ENCODE data around the gene SPATA46. TPM values are rescaled to one million over a fixed set of nuclear protein-coding genes. Genes with fewer than 3 reads are reported as not detected.

SPATA46 gene
- total and polyA plus RNA-seq, 2 experiments from 2014 or later, result not detected

DNA sequence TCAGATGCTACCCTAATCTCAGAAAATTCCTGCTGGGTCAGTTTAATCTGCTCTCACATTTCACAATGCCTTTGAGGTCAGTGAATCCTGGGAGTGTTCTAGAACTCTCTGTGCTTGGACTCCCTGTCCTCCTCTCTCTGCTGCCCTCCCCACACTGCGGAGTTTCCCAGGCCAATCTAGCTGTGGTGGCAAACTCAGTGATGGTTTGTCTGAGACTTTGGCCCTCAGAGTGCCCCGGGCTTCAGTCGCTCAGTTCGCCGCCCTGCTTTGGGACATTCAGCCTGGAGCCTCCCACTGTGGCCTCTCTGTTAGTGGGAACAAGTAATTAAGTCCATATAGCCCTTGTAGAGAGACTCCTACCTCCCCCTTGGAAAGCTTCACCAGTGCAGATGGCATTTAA lies 12.0 kb upstream of the SPATA46 start (continued):
- TF ChIP-seq, protein P1, sequence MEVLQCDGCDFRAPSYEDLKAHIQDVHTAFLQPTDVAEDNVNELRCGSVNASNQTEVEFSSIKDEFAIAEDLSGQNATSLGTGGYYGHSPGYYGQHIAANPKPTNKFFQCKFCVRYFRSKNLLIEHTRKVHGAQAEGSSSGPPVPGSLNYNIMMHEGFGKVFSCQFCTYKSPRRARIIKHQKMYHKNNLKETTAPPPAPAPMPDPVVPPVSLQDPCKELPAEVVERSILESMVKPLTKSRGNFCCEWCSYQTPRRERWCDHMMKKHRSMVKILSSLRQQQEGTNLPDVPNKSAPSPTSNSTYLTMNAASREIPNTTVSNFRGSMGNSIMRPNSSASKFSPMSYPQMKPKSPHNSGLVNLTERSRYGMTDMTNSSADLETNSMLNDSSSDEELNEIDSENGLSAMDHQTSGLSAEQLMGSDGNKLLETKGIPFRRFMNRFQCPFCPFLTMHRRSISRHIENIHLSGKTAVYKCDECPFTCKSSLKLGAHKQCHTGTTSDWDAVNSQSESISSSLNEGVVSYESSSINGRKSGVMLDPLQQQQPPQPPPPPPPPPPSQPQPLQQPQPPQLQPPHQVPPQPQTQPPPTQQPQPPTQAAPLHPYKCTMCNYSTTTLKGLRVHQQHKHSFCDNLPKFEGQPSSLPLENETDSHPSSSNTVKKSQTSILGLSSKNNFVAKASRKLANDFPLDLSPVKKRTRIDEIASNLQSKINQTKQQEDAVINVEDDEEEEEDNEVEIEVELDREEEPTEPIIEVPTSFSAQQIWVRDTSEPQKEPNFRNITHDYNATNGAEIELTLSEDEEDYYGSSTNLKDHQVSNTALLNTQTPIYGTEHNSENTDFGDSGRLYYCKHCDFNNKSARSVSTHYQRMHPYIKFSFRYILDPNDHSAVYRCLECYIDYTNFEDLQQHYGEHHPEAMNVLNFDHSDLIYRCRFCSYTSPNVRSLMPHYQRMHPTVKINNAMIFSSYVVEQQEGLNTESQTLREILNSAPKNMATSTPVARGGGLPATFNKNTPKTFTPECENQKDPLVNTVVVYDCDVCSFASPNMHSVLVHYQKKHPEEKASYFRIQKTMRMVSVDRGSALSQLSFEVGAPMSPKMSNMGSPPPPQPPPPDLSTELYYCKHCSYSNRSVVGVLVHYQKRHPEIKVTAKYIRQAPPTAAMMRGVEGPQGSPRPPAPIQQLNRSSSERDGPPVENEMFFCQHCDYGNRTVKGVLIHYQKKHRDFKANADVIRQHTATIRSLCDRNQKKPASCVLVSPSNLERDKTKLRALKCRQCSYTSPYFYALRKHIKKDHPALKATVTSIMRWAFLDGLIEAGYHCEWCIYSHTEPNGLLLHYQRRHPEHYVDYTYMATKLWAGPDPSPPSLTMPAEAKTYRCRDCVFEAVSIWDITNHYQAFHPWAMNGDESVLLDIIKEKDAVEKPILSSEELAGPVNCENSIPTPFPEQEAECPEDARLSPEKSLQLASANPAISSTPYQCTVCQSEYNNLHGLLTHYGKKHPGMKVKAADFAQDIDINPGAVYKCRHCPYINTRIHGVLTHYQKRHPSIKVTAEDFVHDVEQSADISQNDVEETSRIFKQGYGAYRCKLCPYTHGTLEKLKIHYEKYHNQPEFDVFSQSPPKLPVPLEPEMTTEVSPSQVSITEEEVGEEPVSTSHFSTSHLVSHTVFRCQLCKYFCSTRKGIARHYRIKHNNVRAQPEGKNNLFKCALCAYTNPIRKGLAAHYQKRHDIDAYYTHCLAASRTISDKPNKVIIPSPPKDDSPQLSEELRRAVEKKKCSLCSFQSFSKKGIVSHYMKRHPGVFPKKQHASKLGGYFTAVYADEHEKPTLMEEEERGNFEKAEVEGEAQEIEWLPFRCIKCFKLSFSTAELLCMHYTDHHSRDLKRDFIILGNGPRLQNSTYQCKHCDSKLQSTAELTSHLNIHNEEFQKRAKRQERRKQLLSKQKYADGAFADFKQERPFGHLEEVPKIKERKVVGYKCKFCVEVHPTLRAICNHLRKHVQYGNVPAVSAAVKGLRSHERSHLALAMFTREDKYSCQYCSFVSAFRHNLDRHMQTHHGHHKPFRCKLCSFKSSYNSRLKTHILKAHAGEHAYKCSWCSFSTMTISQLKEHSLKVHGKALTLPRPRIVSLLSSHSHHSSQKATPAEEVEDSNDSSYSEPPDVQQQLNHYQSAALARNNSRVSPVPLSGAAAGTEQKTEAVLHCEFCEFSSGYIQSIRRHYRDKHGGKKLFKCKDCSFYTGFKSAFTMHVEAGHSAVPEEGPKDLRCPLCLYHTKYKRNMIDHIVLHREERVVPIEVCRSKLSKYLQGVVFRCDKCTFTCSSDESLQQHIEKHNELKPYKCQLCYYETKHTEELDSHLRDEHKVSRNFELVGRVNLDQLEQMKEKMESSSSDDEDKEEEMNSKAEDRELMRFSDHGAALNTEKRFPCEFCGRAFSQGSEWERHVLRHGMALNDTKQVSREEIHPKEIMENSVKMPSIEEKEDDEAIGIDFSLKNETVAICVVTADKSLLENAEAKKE (CRISPR knock-in tag; IDR thresholded peaks at IDR 0.05), result no peak
- TF ChIP-seq ZNF331 (CRISPR knock-in tag; IDR thresholded peaks at IDR 0.05; ENCODE audit: low read depth), result no peak

DNA sequence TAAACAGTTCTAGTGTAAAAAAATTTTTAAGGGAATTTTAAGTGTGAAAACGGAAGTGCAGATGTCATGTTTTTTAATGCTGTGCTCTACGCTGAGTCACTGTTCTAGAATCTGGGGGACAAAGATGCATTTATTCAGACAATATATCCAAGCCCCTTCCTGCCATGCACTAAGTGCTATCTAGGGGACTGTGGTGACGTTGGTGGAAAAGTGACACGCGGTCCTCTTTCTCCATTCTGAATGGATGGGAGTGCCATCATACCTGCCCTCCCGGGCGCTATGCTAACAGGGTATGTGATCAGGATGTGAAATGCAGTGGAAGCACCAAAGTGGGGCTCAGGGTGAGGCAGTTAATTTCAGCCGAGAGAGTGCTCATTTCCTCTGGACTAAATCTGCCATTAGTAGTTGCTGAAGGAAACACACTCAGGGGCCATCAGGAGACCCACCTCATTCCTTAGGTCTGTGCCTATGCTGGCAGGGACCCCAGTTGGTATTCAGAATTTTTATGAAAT lies 11.5 kb upstream of the SPATA46 start:
- DNase-seq (ENCODE audit: low spot score), result no peak
- Histone ChIP-seq H3K27ac (ENCODE audit: low read depth) (no peak overlapping the region), H3K36me3 (ENCODE audit: insufficient read depth) (no peaks in the 10 kb centered on the region), H3K79me2 (replicated peaks; ENCODE audit: insufficient read depth) (no peaks in the 10 kb centered on the region), H3K4me1 (ENCODE audit: insufficient read depth) (peaks cover 4% of the 10 kb centered on the region; the same call in 1 of the 2 replicates), H2AFZ (no peak overlapping the region), H3K27me3 (ENCODE audit: insufficient read depth) (no peaks in the 10 kb centered on the region), H3F3A (replicated peaks; ENCODE audit: low read depth) (no peaks in the 10 kb centered on the region), H4K20me1 (replicated peaks; ENCODE audit: insufficient read depth) (no peaks in the 10 kb centered on the region), H3K4me3 (no peak overlapping the region), H3K9me2 (ENCODE audit: insufficient read depth) (no peaks in the 10 kb centered on the region), H3K4me2 (no peak overlapping the region)
- Mint-ChIP-seq H3K27me3 (ENCODE audit: insufficient read depth, low read depth, poor library complexity) (peaks cover 21% of the 10 kb centered on the region), H3K27ac (no peak overlapping the region; the same call in 1 of the 2 replicates), H3K9me3 (no peaks in the 10 kb centered on the region), H3K36me3 (ENCODE audit: low read depth) (peaks cover 20% of the 10 kb centered on the region), H3K4me1 (peaks cover 39% of the 10 kb centered on the region), H3K4me3 (no peak overlapping the region)
- no peak for ATAC-seq
- TF ChIP-seq, protein P2, sequence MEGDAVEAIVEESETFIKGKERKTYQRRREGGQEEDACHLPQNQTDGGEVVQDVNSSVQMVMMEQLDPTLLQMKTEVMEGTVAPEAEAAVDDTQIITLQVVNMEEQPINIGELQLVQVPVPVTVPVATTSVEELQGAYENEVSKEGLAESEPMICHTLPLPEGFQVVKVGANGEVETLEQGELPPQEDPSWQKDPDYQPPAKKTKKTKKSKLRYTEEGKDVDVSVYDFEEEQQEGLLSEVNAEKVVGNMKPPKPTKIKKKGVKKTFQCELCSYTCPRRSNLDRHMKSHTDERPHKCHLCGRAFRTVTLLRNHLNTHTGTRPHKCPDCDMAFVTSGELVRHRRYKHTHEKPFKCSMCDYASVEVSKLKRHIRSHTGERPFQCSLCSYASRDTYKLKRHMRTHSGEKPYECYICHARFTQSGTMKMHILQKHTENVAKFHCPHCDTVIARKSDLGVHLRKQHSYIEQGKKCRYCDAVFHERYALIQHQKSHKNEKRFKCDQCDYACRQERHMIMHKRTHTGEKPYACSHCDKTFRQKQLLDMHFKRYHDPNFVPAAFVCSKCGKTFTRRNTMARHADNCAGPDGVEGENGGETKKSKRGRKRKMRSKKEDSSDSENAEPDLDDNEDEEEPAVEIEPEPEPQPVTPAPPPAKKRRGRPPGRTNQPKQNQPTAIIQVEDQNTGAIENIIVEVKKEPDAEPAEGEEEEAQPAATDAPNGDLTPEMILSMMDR (conservative IDR thresholded peaks at IDR 0.05; ENCODE audit: low read depth in 2 of 2), result no peak
- no peak for TF ChIP-seq EZH2 (IDR thresholded peaks at IDR 0.05; ENCODE audit: low read depth, unreplicated experiment)
- TF ChIP-seq EZH2phosphoT487 (IDR thresholded peaks at IDR 0.05; ENCODE audit: unreplicated experiment), result no peak
- TF ChIP-seq, protein P1 (CRISPR knock-in tag; IDR thresholded peaks at IDR 0.05), result no peak
- no peak for TF ChIP-seq POLR2AphosphoS5 (IDR thresholded peaks at IDR 0.05; ENCODE audit: low read depth)
- TF ChIP-seq ZNF114 (CRISPR knock-in tag; IDR thresholded peaks at IDR 0.05), result no peak
- TF ChIP-seq NANOG (IDR thresholded peaks at IDR 0.05; ENCODE audit: borderline replicate concordance), result no peak
- TF ChIP-seq ZNF331 (CRISPR knock-in tag; IDR thresholded peaks at IDR 0.05; ENCODE audit: low read depth), result no peak
